ENCODE measurements around the gene PRSS35.

PRSS35 gene

GRCh38 chr6:83488861-83489260 lies 23.5 kb upstream of the PRSS35 start:
- H2AFZ ChIP-seq (ENCODE audit: low read length) = no peak overlapping the region

DNA sequence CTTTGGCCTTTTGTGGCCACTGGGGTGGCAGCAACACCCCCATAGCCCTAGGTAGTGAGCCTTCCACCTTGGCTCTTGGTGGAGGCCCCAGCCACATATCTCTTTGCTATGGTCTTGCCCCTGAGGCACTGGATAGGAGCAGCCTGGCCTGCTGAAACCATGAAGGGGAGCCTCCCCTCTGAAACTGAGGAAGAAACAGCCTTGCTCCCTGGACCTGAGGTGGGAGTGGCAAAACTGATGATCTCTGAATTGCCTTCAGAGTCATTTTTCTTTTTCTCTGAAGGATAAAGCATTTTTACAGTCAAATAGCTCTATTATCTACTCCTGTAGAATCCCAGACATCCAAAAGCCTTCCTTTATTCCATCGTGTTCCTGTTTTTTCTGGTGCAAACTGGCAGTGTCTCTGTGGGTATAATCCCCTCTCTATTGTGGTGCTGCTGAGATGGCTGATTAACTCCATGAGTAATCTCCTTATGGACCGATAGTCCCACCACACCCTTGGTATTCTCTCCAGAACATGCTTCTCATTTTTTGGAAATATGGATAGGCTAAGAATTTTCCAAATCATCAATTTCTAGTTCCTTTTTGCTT lies 22.0 kb upstream of the PRSS35 start:
- no peak for TF ChIP-seq CTCF (IDR thresholded peaks at IDR 0.05; ENCODE audit: low read length)
- TF ChIP-seq EZH2phosphoT487 (IDR thresholded peaks at IDR 0.05; ENCODE audit: low read length) = no peak
- no peak for TF ChIP-seq EZH2 (optimal IDR thresholded peaks at IDR 0.05; ENCODE audit: low read depth, low read length)
- Histone ChIP-seq H4K20me1 (ENCODE audit: insufficient read depth, low read length) (no peaks in the 10 kb centered on the region), H3K36me3 (replicated peaks; ENCODE audit: insufficient read depth, low read length) (no peaks in the 10 kb centered on the region), H3K4me2 (ENCODE audit: low read depth, low read length) (no peak overlapping the region), H3K9ac (ENCODE audit: low read length) (no peak overlapping the region), H3K27me3 (replicated peaks; ENCODE audit: insufficient read depth, low read length) (no peaks in the 10 kb centered on the region), H3K27ac (ENCODE audit: low read length) (no peak overlapping the region), H3K9me3 (replicated peaks; ENCODE audit: insufficient read depth, low read length) (no peaks in the 10 kb centered on the region), H3K4me1 (ENCODE audit: low read length) (no peaks in the 10 kb centered on the region), H3F3A (ENCODE audit: insufficient read depth, low read length) (no peaks in the 10 kb centered on the region), H3K79me2 (ENCODE audit: low read length) (no peaks in the 10 kb centered on the region), H3K9me2 (replicated peaks; ENCODE audit: insufficient read depth, low read length) (no peaks in the 10 kb centered on the region), H2AFZ (ENCODE audit: low read length) (no peak overlapping the region), H3K4me3 (ENCODE audit: low read length) (no peak overlapping the region)
- DNase-seq = no peak

More at GRCh38 chr6:83488861-83489260, 23.5 kb upstream of the PRSS35 start:
- Histone ChIP-seq H3K27me3 (replicated peaks; ENCODE audit: insufficient read depth, low read length) (no peaks in the 10 kb centered on the region), H3K4me2 (ENCODE audit: low read depth, low read length) (no peak overlapping the region), H3F3A (ENCODE audit: insufficient read depth, low read length) (no peaks in the 10 kb centered on the region), H3K9me2 (replicated peaks; ENCODE audit: insufficient read depth, low read length) (no peaks in the 10 kb centered on the region), H3K79me2 (ENCODE audit: low read length) (no peaks in the 10 kb centered on the region), H3K27ac (ENCODE audit: low read length) (no peak overlapping the region), H4K20me1 (ENCODE audit: insufficient read depth, low read length) (no peaks in the 10 kb centered on the region), H3K36me3 (replicated peaks; ENCODE audit: insufficient read depth, low read length) (no peaks in the 10 kb centered on the region), H3K4me1 (ENCODE audit: low read length) (no peaks in the 10 kb centered on the region), H3K9ac (ENCODE audit: low read length) (no peak overlapping the region), H3K4me3 (ENCODE audit: low read length) (no peak overlapping the region), H3K9me3 (replicated peaks; ENCODE audit: insufficient read depth, low read length) (no peaks in the 10 kb centered on the region)
- no peak for TF ChIP-seq CTCF (IDR thresholded peaks at IDR 0.05; ENCODE audit: low read length)
- DNase-seq = no peak

GRCh38 chr6:83505356-83505755 lies 7.0 kb upstream of the PRSS35 start:
- no peak overlapping the region for H3K9ac ChIP-seq (ENCODE audit: low read length)
- H3K27ac ChIP-seq (ENCODE audit: low read length) = no peak overlapping the region
- no peaks in the 10 kb centered on the region for H3K4me1 ChIP-seq (ENCODE audit: low read length)
- no peaks in the 10 kb centered on the region for H3F3A ChIP-seq (ENCODE audit: insufficient read depth, low read length)
- no peaks in the 10 kb centered on the region for H3K9me2 ChIP-seq (replicated peaks; ENCODE audit: insufficient read depth, low read length)
- H4K20me1 ChIP-seq (ENCODE audit: insufficient read depth, low read length) = no peaks in the 10 kb centered on the region
- no peaks in the 10 kb centered on the region for H3K27me3 ChIP-seq (replicated peaks; ENCODE audit: insufficient read depth, low read length)
- H3K4me3 ChIP-seq (ENCODE audit: low read length) = no peak overlapping the region
- no peak overlapping the region for H3K4me2 ChIP-seq (ENCODE audit: low read depth, low read length)
- TF ChIP-seq EZH2phosphoT487 (IDR thresholded peaks at IDR 0.05; ENCODE audit: low read length) = no peak
- no peak for TF ChIP-seq EZH2 (optimal IDR thresholded peaks at IDR 0.05; ENCODE audit: low read depth, low read length)
- TF ChIP-seq CTCF (IDR thresholded peaks at IDR 0.05; ENCODE audit: low read length) = no peak
- no peaks in the 10 kb centered on the region for H3K36me3 ChIP-seq (replicated peaks; ENCODE audit: insufficient read depth, low read length)
- H3K9me3 ChIP-seq (replicated peaks; ENCODE audit: insufficient read depth, low read length) = no peaks in the 10 kb centered on the region
- H2AFZ ChIP-seq (ENCODE audit: low read length) = no peak overlapping the region
- no peaks in the 10 kb centered on the region for H3K79me2 ChIP-seq (ENCODE audit: low read length)
- no peak for DNase-seq
